ENCODE results near the gene GALNT2. TPM values are rescaled to one million over a fixed set of nuclear protein-coding genes. Genes with fewer than 3 reads are reported as not detected.

Gene GALNT2
- total and polyA plus RNA-seq, 4 donors, result 47.5 to 182 (median 114) TPM

- no peak for DNase-seq (ENCODE audit: low spot score)
- no peak overlapping the region for H3K9ac ChIP-seq (ENCODE audit: low read depth in 1 of 2, low read length in 2 of 2)
- WGBS, result 92% methylated on average over 9 of the region's 9 CpGs
- H3K4me3 ChIP-seq (ENCODE audit: low read depth in 1 of 3, low read length in 3 of 3), result peak overlapping the region in 1 of 3 donors; percentile 13
- no peaks in the 10 kb centered on the region for H3K27me3 ChIP-seq (ENCODE audit: control insufficient read depth in 4 of 4, insufficient read depth in 4 of 4, low read length in 3 of 4)
- peaks cover 6 to 22% (median 15%) of the 10 kb centered on the region in 4 donors for H3K4me1 ChIP-seq (ENCODE audit: control insufficient read depth in 4 of 4, insufficient read depth in 4 of 4, low read length in 3 of 4)
- TF ChIP-seq TAF1 (conservative IDR thresholded peaks at IDR 0.05) (no peak), MAX (IDR thresholded peaks at IDR 0.05) (no peak), REST (IDR thresholded peaks at IDR 0.05) (no peak), ZBTB33 (IDR thresholded peaks at IDR 0.05) (no peak), RXRA (IDR thresholded peaks at IDR 0.05) (no peak), EGR1 (IDR thresholded peaks at IDR 0.05; ENCODE audit: low read depth in 2 of 2) (no peak), CTCF (IDR thresholded peaks at IDR 0.05; ENCODE audit: low read depth, low read length, missing input control) (no peak), ATF3 (IDR thresholded peaks at IDR 0.05) (no peak), YY1 (IDR thresholded peaks at IDR 0.05) (no peak), NR2F2 (IDR thresholded peaks at IDR 0.05) (no peak), SP1 (IDR thresholded peaks at IDR 0.05) (no peak), RAD21 (IDR thresholded peaks at IDR 0.05) (no peak), JUND (IDR thresholded peaks at IDR 0.05) (no peak)
- no peaks in the 10 kb centered on the region for H3K36me3 ChIP-seq (ENCODE audit: control insufficient read depth in 4 of 4, insufficient read depth in 3 of 4, low read depth in 1 of 4, low read length in 3 of 4)
- H3K27ac ChIP-seq (ENCODE audit: low read depth in 1 of 2, low read length in 2 of 2), result peak overlapping the region in 1 of 2 donors; percentile 80
- no peaks in the 10 kb centered on the region for H3K9me3 ChIP-seq (ENCODE audit: control insufficient read depth in 4 of 4, low read length in 3 of 4)
Observed at GRCh38 chr1:230327892-230328284, 260.9 kb downstream of the GALNT2 start.

GRCh38 chr1:230328342-230329015, 261.4 kb downstream of the GALNT2 start:
- no peaks in the 10 kb centered on the region for H3K9me3 ChIP-seq (ENCODE audit: control insufficient read depth in 4 of 4, low read length in 3 of 4)
- H3K27me3 ChIP-seq (ENCODE audit: control insufficient read depth in 4 of 4, insufficient read depth in 4 of 4, low read length in 3 of 4), result no peaks in the 10 kb centered on the region
- DNase-seq (ENCODE audit: low spot score), result no peak
- H3K4me1 ChIP-seq (ENCODE audit: control insufficient read depth in 4 of 4, insufficient read depth in 4 of 4, low read length in 3 of 4), result peaks cover 6 to 22% (median 15%) of the 10 kb centered on the region in 4 donors
- H3K36me3 ChIP-seq (ENCODE audit: control insufficient read depth in 4 of 4, insufficient read depth in 3 of 4, low read depth in 1 of 4, low read length in 3 of 4), result no peaks in the 10 kb centered on the region
- no peak overlapping the region for H3K9ac ChIP-seq (ENCODE audit: low read depth in 1 of 2, low read length in 2 of 2)
- H3K4me3 ChIP-seq (ENCODE audit: low read depth in 1 of 3, low read length in 3 of 3), result no peak overlapping the region
- H3K27ac ChIP-seq (ENCODE audit: low read depth in 1 of 2, low read length in 2 of 2), result no peak overlapping the region
- 94% methylated on average over 7 of the region's 7 CpGs for WGBS
- TF ChIP-seq FOXA2 (IDR thresholded peaks at IDR 0.05) (no peak), JUND (IDR thresholded peaks at IDR 0.05) (no peak), MAX (IDR thresholded peaks at IDR 0.05) (no peak), GABPA (IDR thresholded peaks at IDR 0.05 in 1 of 2, conservative IDR thresholded peaks at IDR 0.05 in 1 of 2) (no peak), ZBTB33 (IDR thresholded peaks at IDR 0.05) (no peak), YY1 (IDR thresholded peaks at IDR 0.05) (no peak), RAD21 (IDR thresholded peaks at IDR 0.05) (no peak), TAF1 (conservative IDR thresholded peaks at IDR 0.05) (no peak), RXRA (IDR thresholded peaks at IDR 0.05) (no peak), FOXA1 (IDR thresholded peaks at IDR 0.05) (no peak), REST (IDR thresholded peaks at IDR 0.05) (no peak), EGR1 (IDR thresholded peaks at IDR 0.05; ENCODE audit: low read depth in 2 of 2) (no peak)
